HG03378 (cell line): ENCODE results near the gene LRRC15.

Experiments
- ATAC-seq: cut with Tn5 transposase; IDR thresholded peaks from one replicate; pipeline ENCODE4 v1.9.1; 2021; ENCODE audit warnings: mild to moderate bottlenecking, moderate library complexity; ENCODE audit not compliant: unreplicated experiment

Gene LRRC15

DNA sequence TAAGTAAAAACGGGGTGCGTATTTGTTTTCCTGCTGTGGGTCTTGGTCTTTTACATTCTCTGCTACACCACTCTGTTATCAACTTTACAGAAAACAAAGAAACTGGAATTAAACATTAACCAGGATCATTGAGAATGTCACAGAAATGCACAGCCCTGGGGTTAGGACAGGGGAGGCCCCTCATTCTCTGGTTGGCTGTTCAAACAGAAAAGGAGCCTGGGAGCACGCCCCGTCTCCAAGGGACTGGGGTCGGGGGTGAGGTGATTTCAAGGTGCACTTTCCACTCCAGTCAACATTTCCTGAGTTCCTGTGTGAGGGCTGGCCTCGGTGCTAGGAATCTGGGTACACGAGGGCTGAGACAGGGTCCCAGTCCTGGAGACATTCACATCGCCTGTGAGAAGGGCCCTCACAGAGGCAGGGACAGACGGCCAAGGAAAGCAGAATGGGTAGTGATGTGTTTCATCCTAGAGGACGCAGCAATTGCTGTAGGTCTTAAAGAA lies 48.7 kb downstream of the LRRC15 start:
- ATAC-seq, result no peak

DNA sequence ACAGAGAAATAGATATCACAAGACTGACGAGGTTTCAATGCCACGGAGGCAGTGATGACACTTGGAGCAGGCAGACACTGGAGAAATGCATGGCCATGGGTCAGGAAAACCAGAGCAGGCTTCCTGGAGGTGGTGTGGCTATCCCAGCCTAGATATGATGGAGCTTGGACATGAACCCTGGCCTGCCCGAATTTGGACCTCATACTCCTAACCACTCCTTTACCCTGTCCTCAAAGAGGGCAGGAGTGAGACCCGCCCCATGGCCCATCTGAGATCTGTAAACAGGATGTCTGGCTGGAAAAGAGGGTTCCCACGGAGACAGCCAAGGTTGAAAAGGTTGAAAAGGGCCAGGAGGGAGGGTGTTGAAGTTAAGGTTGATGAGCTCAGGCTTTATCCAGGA lies 49.4 kb downstream of the LRRC15 start:
- ATAC-seq, result no peak

DNA sequence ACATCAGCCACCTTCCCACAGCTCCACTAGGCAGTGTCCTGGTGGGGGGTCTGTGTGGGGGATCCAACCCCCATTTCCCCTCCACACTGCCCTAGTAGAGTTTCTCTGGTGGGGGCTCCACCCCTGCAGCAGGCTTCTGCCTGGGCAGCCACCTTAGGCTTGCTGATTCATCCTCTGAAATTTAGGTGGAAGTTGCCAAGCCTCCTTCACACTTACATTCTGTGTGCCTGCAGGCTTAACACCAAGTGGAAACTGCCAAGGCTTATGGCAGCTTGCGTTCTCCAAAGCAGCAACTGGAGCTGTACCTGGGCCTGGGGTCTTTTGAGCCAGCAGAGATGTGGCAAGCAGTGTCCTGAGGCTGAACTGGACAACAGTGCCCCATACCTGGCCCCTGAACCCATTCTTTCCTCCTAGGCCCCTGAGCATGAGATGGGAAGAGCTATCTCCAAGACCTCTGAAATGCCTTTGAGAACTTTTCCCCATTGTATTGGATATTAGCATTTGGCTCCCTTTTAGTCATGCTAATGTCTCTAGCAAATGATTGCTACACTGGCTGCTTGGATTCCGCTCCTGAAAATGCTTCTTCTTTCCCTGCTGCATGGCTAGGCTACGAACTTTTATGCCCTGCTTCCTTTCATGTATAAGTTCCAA lies 50.9 kb downstream of the LRRC15 start:
- no peak for ATAC-seq

DNA sequence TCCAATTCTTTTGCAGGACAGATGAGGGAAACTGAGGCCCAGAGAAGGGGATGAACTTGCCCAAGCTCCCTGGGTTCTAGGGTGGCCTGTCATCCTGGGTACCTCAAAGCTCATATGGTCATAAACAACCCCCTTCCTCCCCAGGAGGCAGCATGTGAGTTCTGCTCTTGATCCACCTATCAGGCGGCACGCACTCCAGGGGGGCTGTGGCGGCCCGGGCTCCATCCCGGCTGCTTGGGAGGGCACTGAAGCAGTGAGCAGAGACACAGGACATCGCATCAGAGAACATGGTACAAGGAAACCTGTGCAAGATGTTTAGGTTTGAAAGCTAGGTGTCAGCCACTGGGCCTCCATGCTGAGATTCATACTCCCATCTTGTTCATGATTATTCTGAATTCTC lies 52.6 kb downstream of the LRRC15 start:
- no peak for ATAC-seq

GRCh38 chr3:194315965-194316361 lies 53.6 kb downstream of the LRRC15 start:
- ATAC-seq, result peak; percentile 32

- peak; percentile 85 for ATAC-seq
Measured at GRCh38 chr3:194315088-194315964, 54.2 kb downstream of the LRRC15 start.

GRCh38 chr3:194314388-194315068 lies 55.0 kb downstream of the LRRC15 start:
- ATAC-seq, result no peak

GRCh38 chr3:194313560-194314387 lies 55.8 kb downstream of the LRRC15 start:
- ATAC-seq, result no peak

DNA sequence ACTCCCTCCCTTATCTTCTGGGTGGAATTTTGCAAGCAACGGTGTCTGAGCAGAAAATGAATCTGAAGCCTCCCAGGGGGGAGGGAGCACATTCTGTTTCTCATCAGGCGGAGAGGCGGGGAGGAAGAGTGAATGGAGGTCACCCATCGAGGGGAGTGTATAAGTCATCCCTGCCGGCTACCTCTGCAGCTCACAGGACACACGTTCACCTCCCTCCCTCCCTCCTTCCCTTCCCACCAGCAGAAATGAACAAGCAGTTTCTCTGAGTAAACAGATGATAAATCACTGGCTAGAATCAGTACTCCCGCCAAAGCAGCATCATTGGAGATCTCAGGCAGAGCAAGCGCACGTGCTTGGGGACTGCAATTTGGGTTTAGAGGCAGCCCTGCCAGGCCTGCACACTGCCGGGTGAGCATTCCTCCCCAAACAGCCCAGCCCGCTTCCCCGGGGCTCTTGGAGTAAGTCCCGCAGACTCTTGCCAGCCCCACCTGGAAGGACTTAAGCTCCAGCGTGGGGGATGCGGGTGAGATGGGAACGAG lies 56.7 kb downstream of the LRRC15 start:
- no peak for ATAC-seq

DNA sequence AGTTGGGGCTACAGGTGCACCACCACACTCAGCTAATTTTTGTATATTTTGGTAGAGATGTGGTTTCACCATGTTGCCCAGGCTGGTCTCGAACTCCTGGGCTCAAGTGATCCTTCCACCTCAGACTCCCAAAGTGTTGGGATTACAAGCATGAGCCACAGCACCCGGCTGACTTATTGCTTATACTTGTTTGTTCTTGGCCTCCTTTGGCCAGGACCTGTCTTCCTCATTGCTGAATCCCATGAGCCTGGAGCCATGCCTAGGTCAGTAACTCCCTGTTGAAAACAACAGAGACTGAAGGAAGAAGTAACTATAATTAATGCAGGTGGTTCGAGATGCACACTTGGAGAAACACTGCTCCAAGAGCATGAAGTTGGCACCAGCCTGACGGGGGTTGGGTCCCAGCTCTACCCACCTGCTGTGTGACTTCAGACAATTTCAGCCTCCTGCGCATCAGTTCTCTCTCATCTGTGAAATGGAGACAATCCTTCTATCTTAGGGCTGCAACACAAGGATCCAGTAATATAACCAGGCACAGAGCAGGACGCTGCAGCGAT lies 57.3 kb downstream of the LRRC15 start:
- no peak for ATAC-seq

GRCh38 chr3:194311000-194311399 lies 58.5 kb downstream of the LRRC15 start:
- ATAC-seq, result no peak

GRCh38 chr3:194310060-194310835 lies 59.3 kb downstream of the LRRC15 start:
- no peak for ATAC-seq

GRCh38 chr3:194308601-194309449 lies 60.7 kb downstream of the LRRC15 start:
- ATAC-seq, result no peak

DNA sequence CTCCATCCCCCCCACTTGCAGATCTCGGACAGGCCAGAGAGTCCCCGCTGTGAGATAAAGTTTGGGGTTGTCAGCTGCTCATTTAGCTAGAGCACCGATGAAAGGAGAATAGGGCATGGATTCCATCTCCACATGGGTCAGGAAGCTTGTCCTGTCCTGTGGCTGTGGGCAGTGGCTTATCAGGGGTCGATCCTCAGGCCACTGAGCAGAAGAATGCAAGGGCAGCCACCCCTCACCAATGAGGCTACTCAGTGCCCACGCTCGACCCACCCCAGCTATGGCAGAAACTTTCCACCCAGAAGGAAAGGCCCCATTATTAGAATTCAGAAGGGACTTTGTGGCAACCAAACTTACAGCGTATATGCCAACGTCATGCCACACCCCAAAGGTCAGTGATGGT lies 61.7 kb downstream of the LRRC15 start:
- no peak for ATAC-seq

DNA sequence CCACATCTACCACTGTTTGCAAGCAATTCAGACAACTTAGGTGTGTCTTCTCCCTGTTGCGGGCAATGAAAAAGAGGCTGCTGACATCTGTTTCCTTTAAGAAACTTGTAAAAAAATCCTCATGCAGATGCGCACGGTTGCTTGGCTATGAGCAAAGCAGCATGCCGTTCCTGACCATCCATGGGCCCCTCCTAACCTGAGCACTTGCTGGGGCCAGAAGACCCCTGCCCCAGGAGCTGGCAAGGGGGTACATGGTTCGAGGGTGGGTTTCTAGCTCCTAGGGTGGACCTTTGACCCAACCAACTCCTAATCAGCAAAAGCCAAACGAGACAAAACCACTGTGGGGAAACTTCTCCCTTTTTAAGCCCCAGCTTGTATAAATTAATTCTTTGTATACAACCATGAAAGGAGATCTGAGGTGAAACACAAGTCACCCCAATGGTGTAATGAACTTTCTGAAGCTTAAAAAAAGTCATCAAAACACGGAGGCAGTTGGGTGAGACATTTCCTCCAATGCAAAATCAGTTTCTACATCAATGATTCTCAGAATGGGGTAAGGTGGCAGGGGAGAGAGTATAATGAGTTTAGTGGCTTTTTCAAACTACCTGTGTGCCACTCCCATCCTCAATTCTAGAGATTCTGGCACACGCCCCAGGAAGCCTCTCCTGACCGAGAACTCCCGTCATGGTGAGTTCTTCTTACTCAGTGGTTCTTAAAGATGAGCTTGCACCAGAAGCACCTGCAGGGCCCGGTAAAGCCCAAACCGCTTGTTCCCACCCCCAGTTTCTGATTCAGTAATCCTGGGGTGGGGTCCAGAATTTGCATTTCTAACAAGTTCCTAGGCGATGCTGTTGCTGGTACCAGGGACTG lies 62.5 kb downstream of the LRRC15 start:
- peak; percentile 52 for ATAC-seq

DNA sequence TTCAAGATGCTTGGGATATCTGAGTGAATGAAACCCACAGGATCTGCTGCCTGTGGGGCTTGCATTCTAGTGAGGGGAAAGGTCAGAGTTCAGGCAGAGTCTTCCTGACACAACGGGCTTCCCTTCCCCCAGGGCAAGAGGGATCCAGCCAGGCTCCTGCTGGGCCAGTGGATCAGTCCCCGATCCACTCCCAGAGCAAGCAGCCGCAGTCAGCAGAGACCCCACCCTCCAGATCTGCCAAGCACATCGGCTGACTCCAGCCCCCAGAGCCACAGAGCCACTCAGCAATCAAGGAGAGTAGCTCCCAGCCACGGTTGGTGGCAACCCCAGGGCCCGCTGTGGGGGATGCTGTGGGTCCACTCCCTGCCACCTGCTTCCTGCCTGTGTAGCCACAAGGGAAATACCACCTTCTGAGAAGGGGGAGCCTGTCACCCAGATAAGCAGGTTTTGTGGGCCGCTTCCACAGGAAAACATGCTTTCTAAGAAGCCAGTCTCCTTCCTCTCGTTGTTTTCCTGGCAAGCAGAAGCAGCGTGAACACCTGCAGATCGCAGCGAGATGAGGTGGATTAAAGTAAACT lies 63.3 kb downstream of the LRRC15 start:
- peak; percentile 27 for ATAC-seq
